SK-N-SH (cell line): ENCODE data around the gene TREM2. TPM values are rescaled to one million over a fixed set of nuclear protein-coding genes. Genes with fewer than 3 reads are reported as not detected.

ENCODE experiments used
- CTCF ChIA-PET: fragments of 300-600, 350-600 bp; formaldehyde crosslinking; extraction: SDS; loops from one replicate; lab custom pipeline; 2021; lab: Yijun Ruan, JAX
- POLR2A ChIA-PET: fragments of 350-600 bp; sonication (Branson Sonifier 250); formaldehyde crosslinking; extraction: SDS; loops from one replicate; lab custom pipeline; 2020; ENCODE audit warnings: antibody characterized with exemption, inconsistent platforms; lab: Yijun Ruan, JAX
- DNase-seq: peaks from one replicate; pipeline ENCODE4 v3.0.0; 2012
- H2AFZ ChIP-seq: fragments of 200-600 bp; sonication (generic); 2 replicates; pipeline ENCODE4 v1.8.1; 2016; ENCODE audit warnings: antibody characterized with exemption, mild to moderate bottlenecking, low read depth
- H3F3A ChIP-seq: fragments of 200-600 bp; sonication (generic); replicated peaks from 2 replicates; pipeline ENCODE3; 2016; ENCODE audit warnings: antibody characterized with exemption, mild to moderate bottlenecking; ENCODE audit not compliant: insufficient read depth
- H3K27ac ChIP-seq, 2 experiments: fragments of 200-500 bp in 1 of 2; fragments of 200-600 bp in 1 of 2; sonication (Bioruptor generic) in 1 of 2; sonication (generic), shearing (Covaris generic) in 1 of 2; 2 replicates each; pipeline versions ENCODE4 v1.5.1 to v1.6.1; 2014 to 2016; ENCODE audit warnings: low read depth in 2 of 2, inconsistent platforms in 1 of 2, low read length in 1 of 2, mild to moderate bottlenecking in 1 of 2, mixed read lengths in 1 of 2
- H3K27me3 ChIP-seq: fragments of 200-600 bp; sonication (generic), shearing (Covaris generic); 2 replicates; pipeline ENCODE4 v1.6.1; 2016; ENCODE audit warnings: mixed run types; ENCODE audit not compliant: insufficient read depth
- H3K36me3 ChIP-seq, 2 experiments: fragments of 200-500 bp in 1 of 2; fragments of 200-600 bp in 1 of 2; sonication (Bioruptor generic) in 1 of 2; sonication (generic) in 1 of 2; replicated peaks in 1 of 2; 2 replicates each; pipeline versions ENCODE3 to v1.5.1; 2014 to 2016; ENCODE audit warnings: low read length in 1 of 2, mild to moderate bottlenecking in 1 of 2; ENCODE audit not compliant: insufficient read depth in 2 of 2, control insufficient read depth in 1 of 2
- H3K4me1 ChIP-seq, 2 experiments: fragments of 200-500 bp in 1 of 2; fragments of 200-600 bp in 1 of 2; sonication (Bioruptor generic) in 1 of 2; sonication (generic), shearing (Covaris generic) in 1 of 2; 2 replicates each; pipeline versions ENCODE4 v1.5.1 to v1.6.1; 2014 to 2016; ENCODE audit warnings: low read depth in 1 of 2, low read length in 1 of 2, mixed run types in 1 of 2; ENCODE audit not compliant: insufficient read depth in 2 of 2, control insufficient read depth in 1 of 2
- H3K4me2 ChIP-seq: fragments of 200-600 bp; sonication (generic), shearing (Covaris generic); 2 replicates; pipeline ENCODE4 v1.6.1; 2017; ENCODE audit warnings: mixed run types
- H3K4me3 ChIP-seq, 2 experiments: fragments of 200-500 bp in 1 of 2; fragments of 200-600 bp in 1 of 2; sonication (Bioruptor generic) in 1 of 2; sonication (generic), shearing (Covaris generic) in 1 of 2; 2 replicates each; pipeline versions ENCODE4 v1.5.1 to v1.8.1; 2014 to 2016; ENCODE audit warnings: low read depth in 2 of 2, inconsistent platforms in 1 of 2, low read length in 1 of 2, mild to moderate bottlenecking in 1 of 2, mixed read lengths in 1 of 2, moderate library complexity in 1 of 2
- H3K79me2 ChIP-seq: fragments of 200-600 bp; sonication (generic); 2 replicates; pipeline ENCODE4 v1.8.1; 2017; ENCODE audit warnings: mild to moderate bottlenecking; ENCODE audit not compliant: insufficient read depth
- H3K9ac ChIP-seq: fragments of 200-600 bp; sonication (generic); 2 replicates; pipeline ENCODE4 v1.6.1; 2017; ENCODE audit warnings: mixed run types
- H3K9me2 ChIP-seq: fragments of 200-600 bp; sonication (generic); 2 replicates; pipeline ENCODE4 v1.6.1; 2017; ENCODE audit warnings: mixed run types
- H3K9me3 ChIP-seq: fragments of 200-600 bp; sonication (generic); 2 replicates; pipeline ENCODE4 v1.6.1; 2017; ENCODE audit warnings: mixed run types, mild to moderate bottlenecking, moderate library complexity
- H4K20me1 ChIP-seq: fragments of 200-600 bp; sonication (generic); 2 replicates; pipeline ENCODE4 v1.6.1; 2017; ENCODE audit warnings: mild to moderate bottlenecking, mixed run types; ENCODE audit not compliant: insufficient read depth
- ELF1 ChIP-seq: IDR thresholded peaks from 2 replicates; pipeline ENCODE4 v1.4.0; 2012
- FOSL2 ChIP-seq: IDR thresholded peaks from 2 replicates; pipeline ENCODE4 v1.4.0; 2012; ENCODE audit warnings: low read depth, mild to moderate bottlenecking, moderate library complexity, borderline replicate concordance
- FOXJ3 ChIP-seq: sonication (generic); formaldehyde crosslinking; IDR thresholded peaks from 2 replicates; pipeline ENCODE4 v1.5.1; 2020; ENCODE audit warnings: mild to moderate bottlenecking, missing genetic modification reagents
- FOXM1 ChIP-seq: IDR thresholded peaks from 2 replicates; pipeline ENCODE4 v1.4.0; 2012; ENCODE audit warnings: low read depth, mild to moderate bottlenecking
- GATA2 ChIP-seq: sonication (generic); formaldehyde crosslinking; IDR thresholded peaks from 2 replicates; pipeline ENCODE4 v1.5.0; 2020; ENCODE audit warnings: mild to moderate bottlenecking, missing genetic modification reagents
- JUND ChIP-seq: IDR thresholded peaks from 2 replicates; pipeline ENCODE4 v1.4.0; 2012
- NRF1 ChIP-seq: IDR thresholded peaks from 2 replicates; pipeline ENCODE4 v1.6.1; 2012; ENCODE audit warnings: low read depth, mild to moderate bottlenecking, low read length
- POLR2AphosphoS5 ChIP-seq: IDR thresholded peaks from 2 replicates; pipeline ENCODE4 v1.6.1; 2012; ENCODE audit warnings: low read depth, low read length
- RCOR1 ChIP-seq: fragments of 150-350 bp; IDR thresholded peaks from 2 replicates; pipeline ENCODE4 v1.6.1; 2017; ENCODE audit warnings: antibody characterized with exemption, low read length
- RFX5 ChIP-seq: IDR thresholded peaks from 2 replicates; pipeline ENCODE4 v1.6.1; 2012; ENCODE audit warnings: mild to moderate bottlenecking, improper control_type of control experiment, low read length
- RXRA ChIP-seq: IDR thresholded peaks from 2 replicates; pipeline ENCODE4 v1.4.0; 2012; ENCODE audit warnings: low read depth, mild to moderate bottlenecking, borderline replicate concordance
- SIN3A ChIP-seq: IDR thresholded peaks from 2 replicates; pipeline ENCODE4 v1.6.1; 2012; ENCODE audit warnings: low read depth, mild to moderate bottlenecking, low read length, moderate library complexity, borderline replicate concordance
- TAF1 ChIP-seq: IDR thresholded peaks from 2 replicates; pipeline ENCODE4 v1.6.1; 2012; ENCODE audit warnings: low read depth, mild to moderate bottlenecking, low read length, moderate library complexity, borderline replicate concordance
- TEAD4 ChIP-seq: IDR thresholded peaks from 2 replicates; pipeline ENCODE4 v1.4.0; 2012; ENCODE audit warnings: mild to moderate bottlenecking, borderline replicate concordance; ENCODE audit not compliant: insufficient read depth
- WGBS: methylation state at CpG from one replicate; pipeline ENCODE4 v1.1.6; 2017; ENCODE audit warnings: low lambda C conversion rate; 5-methylcytosine and 5-hydroxymethylcytosine counted together
- polyA plus RNA-seq, 3 experiments: library from polyadenylated mRNA; depleted of rRNA; stranded (reverse); fragments of >200 nt; gene quantifications; 2 replicates each; pipeline ENCODE4 v1.2.3, GENCODE V29; 2012
- TF ChIP-seq, protein P1 (sequence below): fragments of 150-350 bp; IDR thresholded peaks from 2 replicates; pipeline ENCODE4 v1.6.1; 2017; ENCODE audit warnings: antibody characterized with exemption, low read length, low read depth, borderline replicate concordance
- TF ChIP-seq, protein P2 (sequence below): IDR thresholded peaks from 2 replicates; pipeline ENCODE4 v1.4.0; 2012; ENCODE audit warnings: low read depth, borderline replicate concordance
- TF ChIP-seq, protein P3 (sequence below): IDR thresholded peaks from 2 replicates; pipeline ENCODE4 v1.4.0; 2012; ENCODE audit warnings: low read depth, borderline replicate concordance
- TF ChIP-seq, protein P4 (sequence below): IDR thresholded peaks from 2 replicates; pipeline ENCODE4 v1.4.0; 2012; ENCODE audit warnings: low read depth
- TF ChIP-seq, protein P5 (sequence below): IDR thresholded peaks from 2 replicates; pipeline ENCODE4; 2012
- TF ChIP-seq, protein P6 (sequence below): fragments of 150-350 bp; IDR thresholded peaks from 2 replicates; pipeline ENCODE4 v1.6.1; 2016; ENCODE audit warnings: mild to moderate bottlenecking, low read depth, low read length

Gene TREM2
- polyA plus RNA-seq, 1 of the 3 experiments (the other 2 are of a cell fraction), result not detected

DNA sequence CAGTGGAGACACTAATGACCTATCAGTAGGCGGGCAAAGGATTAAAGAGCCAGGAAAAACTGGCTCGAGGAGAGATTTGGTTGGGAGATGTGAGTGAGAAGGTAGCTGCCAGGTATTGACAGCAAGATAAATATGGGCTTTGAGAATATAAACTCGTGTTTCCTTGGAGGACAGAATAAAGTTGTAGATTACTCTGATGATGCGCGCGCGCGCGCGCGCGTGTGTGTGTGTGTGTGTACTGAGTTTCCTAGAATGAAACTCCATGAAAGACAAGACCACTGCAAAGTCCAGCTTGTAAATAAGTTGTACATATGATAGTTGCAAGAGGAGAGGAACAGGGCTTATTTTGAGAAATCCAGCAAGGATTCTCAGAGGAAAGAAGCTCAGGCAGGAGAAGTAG is 13.3 kb upstream of the TREM2 start (continued):
- TF ChIP-seq, protein P1, sequence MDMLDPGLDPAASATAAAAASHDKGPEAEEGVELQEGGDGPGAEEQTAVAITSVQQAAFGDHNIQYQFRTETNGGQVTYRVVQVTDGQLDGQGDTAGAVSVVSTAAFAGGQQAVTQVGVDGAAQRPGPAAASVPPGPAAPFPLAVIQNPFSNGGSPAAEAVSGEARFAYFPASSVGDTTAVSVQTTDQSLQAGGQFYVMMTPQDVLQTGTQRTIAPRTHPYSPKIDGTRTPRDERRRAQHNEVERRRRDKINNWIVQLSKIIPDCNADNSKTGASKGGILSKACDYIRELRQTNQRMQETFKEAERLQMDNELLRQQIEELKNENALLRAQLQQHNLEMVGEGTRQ, result no peak
- TF ChIP-seq RXRA, result no peak
- no peak for TF ChIP-seq FOXM1
- TF ChIP-seq TAF1, result no peak
- TF ChIP-seq, all 33 proteins: peak for 0

DNA sequence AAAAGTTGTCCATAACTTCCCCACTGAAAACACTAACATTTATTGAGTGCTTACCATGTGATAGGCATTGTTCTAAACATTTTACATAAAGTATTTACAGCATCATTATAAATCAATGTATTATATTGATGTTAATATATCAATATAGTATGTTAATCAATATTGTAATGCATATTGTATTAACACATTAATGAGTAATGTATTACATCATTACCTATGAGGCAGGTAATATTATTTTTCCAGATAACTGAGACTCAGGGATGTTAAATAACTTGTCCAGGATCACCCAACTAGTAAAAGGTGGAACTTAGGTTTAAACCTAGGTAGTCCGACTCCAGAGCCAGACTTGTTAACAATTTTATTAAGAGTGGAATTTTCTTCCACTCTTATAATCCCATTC is 12.2 kb upstream of the TREM2 start:
- Histone ChIP-seq H3K4me3 (no peak overlapping the region), H2AFZ (no peak overlapping the region), H3K79me2 (no peaks in the 10 kb centered on the region), H3K4me1 (no peaks in the 10 kb centered on the region), H3F3A (no peaks in the 10 kb centered on the region), H3K36me3 (no peaks in the 10 kb centered on the region), H3K9me3 (no peaks in the 10 kb centered on the region)
- POLR2A ChIA-PET, result no interaction called here
- TF ChIP-seq TAF1 (no peak), NRF1 (no peak)
- TF ChIP-seq, all 33 proteins: peak for 0
- CTCF ChIA-PET, result no interaction called here
- Histone ChIP-seq H3K4me2 (no peak overlapping the region), H3K27ac (no peak overlapping the region), H3K9ac (no peak overlapping the region), H3K9me2 (no peaks in the 10 kb centered on the region), H3K27me3 (peaks cover 2% of the 10 kb centered on the region; the same call in 1 of the 2 replicates), H4K20me1 (no peaks in the 10 kb centered on the region)
- 9% methylated on average over 1 of the region's 1 CpG for WGBS
- DNase-seq, result no peak

DNA sequence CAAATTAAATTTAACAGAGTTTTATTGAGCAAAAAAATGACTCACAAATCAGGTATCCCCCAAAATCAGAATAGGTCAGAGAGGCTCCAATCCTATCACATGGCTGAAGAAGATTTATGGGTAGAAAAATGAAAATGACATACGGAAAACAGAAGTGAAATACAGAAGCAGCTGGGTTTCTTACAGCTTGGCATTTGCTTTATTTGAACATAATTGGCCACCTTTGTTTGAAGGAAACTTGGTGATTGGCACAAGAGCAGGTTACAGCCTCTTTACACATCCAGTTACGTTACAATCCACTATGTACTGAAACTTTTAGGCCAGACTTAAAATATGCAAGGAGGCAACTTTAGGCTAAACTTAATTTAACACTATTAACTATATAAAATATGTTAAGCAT is 11.7 kb upstream of the TREM2 start:
- Histone ChIP-seq H3K4me3 (no peak overlapping the region), H3K4me1 (no peaks in the 10 kb centered on the region), H3K9me2 (no peaks in the 10 kb centered on the region), H3F3A (no peaks in the 10 kb centered on the region), H3K4me2 (no peak overlapping the region), H3K27ac (no peak overlapping the region), H3K27me3 (no peaks in the 10 kb centered on the region; the same call in 1 of the 2 replicates), H4K20me1 (no peaks in the 10 kb centered on the region), H2AFZ (no peak overlapping the region), H3K36me3 (no peaks in the 10 kb centered on the region), H3K9ac (no peak overlapping the region), H3K79me2 (no peaks in the 10 kb centered on the region), H3K9me3 (no peaks in the 10 kb centered on the region)
- 28% methylated on average over 2 of the region's 2 CpGs for WGBS
- ChIA-PET POLR2A (no interaction called here), CTCF (no interaction called here)
- no peak for DNase-seq
- TF ChIP-seq, protein P2, sequence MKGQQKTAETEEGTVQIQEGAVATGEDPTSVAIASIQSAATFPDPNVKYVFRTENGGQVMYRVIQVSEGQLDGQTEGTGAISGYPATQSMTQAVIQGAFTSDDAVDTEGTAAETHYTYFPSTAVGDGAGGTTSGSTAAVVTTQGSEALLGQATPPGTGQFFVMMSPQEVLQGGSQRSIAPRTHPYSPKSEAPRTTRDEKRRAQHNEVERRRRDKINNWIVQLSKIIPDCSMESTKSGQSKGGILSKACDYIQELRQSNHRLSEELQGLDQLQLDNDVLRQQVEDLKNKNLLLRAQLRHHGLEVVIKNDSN, result no peak
- TF ChIP-seq, protein P3, sequence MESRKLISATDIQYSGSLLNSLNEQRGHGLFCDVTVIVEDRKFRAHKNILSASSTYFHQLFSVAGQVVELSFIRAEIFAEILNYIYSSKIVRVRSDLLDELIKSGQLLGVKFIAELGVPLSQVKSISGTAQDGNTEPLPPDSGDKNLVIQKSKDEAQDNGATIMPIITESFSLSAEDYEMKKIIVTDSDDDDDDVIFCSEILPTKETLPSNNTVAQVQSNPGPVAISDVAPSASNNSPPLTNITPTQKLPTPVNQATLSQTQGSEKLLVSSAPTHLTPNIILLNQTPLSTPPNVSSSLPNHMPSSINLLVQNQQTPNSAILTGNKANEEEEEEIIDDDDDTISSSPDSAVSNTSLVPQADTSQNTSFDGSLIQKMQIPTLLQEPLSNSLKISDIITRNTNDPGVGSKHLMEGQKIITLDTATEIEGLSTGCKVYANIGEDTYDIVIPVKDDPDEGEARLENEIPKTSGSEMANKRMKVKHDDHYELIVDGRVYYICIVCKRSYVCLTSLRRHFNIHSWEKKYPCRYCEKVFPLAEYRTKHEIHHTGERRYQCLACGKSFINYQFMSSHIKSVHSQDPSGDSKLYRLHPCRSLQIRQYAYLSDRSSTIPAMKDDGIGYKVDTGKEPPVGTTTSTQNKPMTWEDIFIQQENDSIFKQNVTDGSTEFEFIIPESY, result no peak
- TF ChIP-seq ELF1, result no peak
- TF ChIP-seq, protein P4, sequence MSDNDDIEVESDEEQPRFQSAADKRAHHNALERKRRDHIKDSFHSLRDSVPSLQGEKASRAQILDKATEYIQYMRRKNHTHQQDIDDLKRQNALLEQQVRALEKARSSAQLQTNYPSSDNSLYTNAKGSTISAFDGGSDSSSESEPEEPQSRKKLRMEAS, result no peak
- no peak for TF ChIP-seq SIN3A
- TF ChIP-seq GATA2 (CRISPR knock-in tag), result no peak
- TF ChIP-seq TAF1, result no peak
- TF ChIP-seq, protein P5, sequence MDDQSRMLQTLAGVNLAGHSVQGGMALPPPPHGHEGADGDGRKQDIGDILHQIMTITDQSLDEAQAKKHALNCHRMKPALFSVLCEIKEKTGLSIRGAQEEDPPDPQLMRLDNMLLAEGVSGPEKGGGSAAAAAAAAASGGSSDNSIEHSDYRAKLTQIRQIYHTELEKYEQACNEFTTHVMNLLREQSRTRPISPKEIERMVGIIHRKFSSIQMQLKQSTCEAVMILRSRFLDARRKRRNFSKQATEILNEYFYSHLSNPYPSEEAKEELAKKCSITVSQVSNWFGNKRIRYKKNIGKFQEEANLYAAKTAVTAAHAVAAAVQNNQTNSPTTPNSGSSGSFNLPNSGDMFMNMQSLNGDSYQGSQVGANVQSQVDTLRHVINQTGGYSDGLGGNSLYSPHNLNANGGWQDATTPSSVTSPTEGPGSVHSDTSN, result no peak
- TF ChIP-seq POLR2AphosphoS5, result no peak
- TF ChIP-seq, protein P6, sequence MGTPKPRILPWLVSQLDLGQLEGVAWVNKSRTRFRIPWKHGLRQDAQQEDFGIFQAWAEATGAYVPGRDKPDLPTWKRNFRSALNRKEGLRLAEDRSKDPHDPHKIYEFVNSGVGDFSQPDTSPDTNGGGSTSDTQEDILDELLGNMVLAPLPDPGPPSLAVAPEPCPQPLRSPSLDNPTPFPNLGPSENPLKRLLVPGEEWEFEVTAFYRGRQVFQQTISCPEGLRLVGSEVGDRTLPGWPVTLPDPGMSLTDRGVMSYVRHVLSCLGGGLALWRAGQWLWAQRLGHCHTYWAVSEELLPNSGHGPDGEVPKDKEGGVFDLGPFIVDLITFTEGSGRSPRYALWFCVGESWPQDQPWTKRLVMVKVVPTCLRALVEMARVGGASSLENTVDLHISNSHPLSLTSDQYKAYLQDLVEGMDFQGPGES, result no peak
- TF ChIP-seq FOXJ3, result no peak
- TF ChIP-seq RFX5, result no peak
- no peak for TF ChIP-seq TEAD4
- TF ChIP-seq NRF1, result no peak
- TF ChIP-seq JUND, result no peak
- no peak for TF ChIP-seq RCOR1
- TF ChIP-seq FOSL2, result no peak
